Omental fat pad (tissue), 4 donors: ENCODE data around the gene CHST9. TPM values are rescaled to one million over a fixed set of nuclear protein-coding genes. Genes with fewer than 3 reads are reported as not detected.
"Not testable (repeated sequence)": the region's sequence is repeated elsewhere in the genome, so short reads cannot be mapped to it uniquely, and the experiment has no call there.

ENCODE experiments used
- ATAC-seq: fragments of 150-250 bp; one replicate; pipeline ENCODE4 v1.9.1; 2016; ENCODE audit warnings: mild to moderate bottlenecking, moderate library complexity; ENCODE audit not compliant: low FRiP score
- DNase-seq: peaks from one replicate; pipeline ENCODE4 v3.0.0-alpha.2; 2019; ENCODE audit warnings: low spot score
- CTCF ChIP-seq, 3 donors: fragments of 450-650 bp; IDR thresholded peaks; one replicate each; pipeline ENCODE4 v1.5.1; 2016 to 2017; ENCODE audit warnings: antibody characterized with exemption in 3 of 3, mild to moderate bottlenecking in 3 of 3, moderate library complexity in 2 of 3
- total RNA-seq, 4 donors: library from RNA; depleted of rRNA; stranded (reverse); fragments of >200 nt; gene quantifications; one replicate each; pipeline ENCODE4 v1.1.0, GENCODE V29; 2016

The CHST9 gene
- total RNA-seq, 4 donors from 2014 or later = under 0.01 TPM; not detected in 3

DNA sequence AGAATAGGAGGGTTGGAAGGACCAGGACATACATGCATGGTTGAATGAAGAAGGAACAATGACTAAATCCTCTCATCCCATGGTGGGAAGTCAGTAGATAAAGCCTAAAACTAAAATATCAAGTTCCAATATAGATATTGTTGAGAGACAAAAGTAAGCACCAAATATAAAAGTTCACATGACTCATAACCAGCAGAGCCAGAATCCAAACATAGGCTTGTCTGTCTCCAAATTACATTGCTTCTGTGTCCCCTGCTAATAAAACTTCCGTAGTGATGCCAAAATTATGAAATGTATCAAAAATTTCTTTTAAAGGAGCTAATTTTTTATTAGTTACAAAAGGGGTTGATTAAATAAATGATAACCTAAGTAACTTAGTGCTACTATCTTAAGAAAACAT is 19.7 kb downstream of the CHST9 start:
- DNase-seq = no peak
- no peak for TF ChIP-seq CTCF (IDR thresholded peaks at IDR 0.05)
- ATAC-seq = no peak

- no peak for ATAC-seq
- no peak for DNase-seq
- TF ChIP-seq CTCF (IDR thresholded peaks at IDR 0.05) = no peak
These were observed 20.2 kb downstream of the CHST9 start for GRCh38 chr18:27164905-27165304.

DNA sequence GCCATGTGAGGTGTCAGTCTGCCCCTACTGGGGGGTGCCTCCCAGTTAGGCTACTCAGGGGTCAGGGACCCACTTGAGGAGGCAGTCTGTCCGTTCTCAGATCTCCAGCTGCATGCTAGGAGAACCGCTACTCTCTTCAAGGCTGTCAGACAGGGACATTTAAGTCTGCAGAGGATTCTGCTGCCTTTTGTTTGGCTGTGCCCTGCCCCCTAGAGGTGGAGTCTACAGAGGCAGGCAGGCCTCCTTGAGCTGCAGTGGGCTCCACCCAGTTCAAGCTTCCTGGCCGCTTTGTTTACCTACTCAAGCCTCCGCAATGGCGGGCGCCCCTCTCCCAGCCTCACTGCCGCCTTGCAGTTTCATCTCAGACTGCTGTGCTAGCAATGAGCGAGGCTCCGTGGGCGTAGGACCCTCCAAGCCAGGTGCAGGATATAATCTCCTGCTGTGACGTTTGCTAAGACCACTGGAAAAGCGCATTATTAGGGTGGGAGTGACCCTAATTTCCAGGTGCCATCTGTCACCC is 21.9 kb downstream of the CHST9 start:
- DNase-seq, ATAC-seq: not testable (repeated sequence)

GRCh38 chr18:27149240-27149639 is 35.9 kb downstream of the CHST9 start:
- ATAC-seq, DNase-seq: not testable (repeated sequence)

DNA sequence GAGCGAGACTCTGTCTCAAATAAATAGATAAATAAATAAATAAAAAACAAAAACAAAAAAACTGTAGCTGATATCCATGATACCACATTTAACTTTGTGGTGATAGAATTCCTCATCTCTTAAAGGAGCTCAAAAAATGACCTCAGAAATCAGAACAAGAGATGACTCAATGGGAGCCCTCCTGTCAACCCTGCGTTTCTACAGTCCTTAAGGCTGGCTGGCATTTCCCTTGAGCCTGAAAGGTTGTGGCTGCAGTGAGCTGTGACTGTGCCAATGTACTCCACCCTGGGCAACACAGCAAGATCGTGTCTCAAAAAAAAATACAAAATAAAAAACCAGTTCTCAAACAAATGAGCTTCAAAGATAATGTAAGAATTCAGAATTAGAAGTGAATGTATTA is 40.4 kb downstream of the CHST9 start:
- DNase-seq (no peak), ATAC-seq (no peak)
- TF ChIP-seq CTCF (IDR thresholded peaks at IDR 0.05) = no peak

DNA sequence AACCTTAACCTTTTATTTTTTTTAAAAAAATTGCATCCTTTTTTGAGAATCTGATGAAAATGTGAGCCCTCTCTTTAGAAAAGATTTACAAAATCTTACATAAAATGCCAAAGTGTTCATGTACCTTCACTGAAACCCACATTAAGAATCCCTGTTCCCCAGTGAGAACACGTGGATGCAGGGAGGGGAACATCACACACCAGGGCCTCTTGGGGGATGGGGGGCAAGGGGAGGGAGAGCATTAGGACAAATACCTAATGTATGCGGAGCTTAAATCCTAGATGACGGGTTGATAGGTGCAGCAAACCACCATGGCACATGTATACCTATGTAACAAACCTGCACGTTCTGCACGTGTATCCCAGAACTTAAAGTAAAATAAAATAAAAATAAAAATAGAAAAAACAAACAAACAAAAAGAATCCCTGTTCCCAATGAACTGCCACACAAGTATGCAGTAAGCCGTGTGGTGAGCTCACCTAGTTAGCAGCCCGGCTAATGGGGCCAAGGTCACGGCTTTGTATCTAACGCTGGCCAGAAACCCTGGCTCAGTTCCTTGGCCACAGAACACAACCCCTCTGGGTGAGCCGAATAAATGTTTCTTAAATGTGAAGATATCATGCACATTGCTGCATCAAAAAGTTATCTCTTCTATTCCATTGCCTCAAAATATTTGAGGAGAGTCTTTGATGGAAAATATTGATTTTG is 41.4 kb downstream of the CHST9 start:
- TF ChIP-seq CTCF (IDR thresholded peaks at IDR 0.05) = no peak
- ATAC-seq (no peak), DNase-seq (no peak)

DNA sequence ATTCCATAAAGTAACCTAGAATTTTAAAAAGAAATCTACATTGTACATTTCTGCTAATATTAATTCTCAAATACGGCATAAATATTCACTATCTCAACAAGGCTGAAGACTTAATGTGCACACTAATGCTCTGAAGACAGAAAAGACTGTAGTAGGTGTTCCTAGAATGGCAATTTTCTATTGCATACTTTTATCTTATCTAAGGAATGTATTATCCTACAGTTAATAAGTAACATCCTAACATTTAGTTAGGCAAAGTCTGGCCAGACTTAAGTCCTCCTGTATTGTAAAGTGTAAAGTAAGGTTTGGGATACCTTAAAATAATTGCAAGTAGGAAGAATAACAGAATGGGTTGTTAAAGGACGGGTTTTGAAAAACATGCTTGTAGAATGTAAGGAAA is 42.2 kb downstream of the CHST9 start:
- no peak for TF ChIP-seq CTCF (IDR thresholded peaks at IDR 0.05)
- DNase-seq = no peak
- ATAC-seq = no peak

DNA sequence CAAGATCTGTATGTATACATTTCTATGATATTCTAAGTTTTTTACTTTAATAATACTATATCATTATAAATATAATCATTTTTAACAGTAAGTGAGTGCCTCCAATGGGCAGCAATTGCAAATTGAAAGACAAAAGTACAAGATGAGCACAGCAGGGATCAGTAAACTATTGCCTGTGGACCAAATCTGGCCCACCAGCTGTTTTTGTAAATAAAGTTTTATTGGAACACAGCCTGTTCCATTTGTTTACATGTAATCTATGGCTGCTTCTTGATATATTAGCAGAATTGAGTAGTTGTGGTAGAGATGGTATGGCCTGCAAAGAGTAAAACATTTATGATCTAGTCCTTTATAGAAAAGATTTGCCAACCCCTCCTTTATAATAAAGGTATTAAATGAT is 43.2 kb downstream of the CHST9 start:
- no peak for ATAC-seq
- TF ChIP-seq CTCF (IDR thresholded peaks at IDR 0.05) = no peak
- DNase-seq = no peak
